ENCODE measurements around the gene NR3C2. TPM values are rescaled to one million over a fixed set of nuclear protein-coding genes. Genes with fewer than 3 reads are reported as not detected.

NR3C2 gene
- total RNA-seq, 1 experiment from 2014 or later = 0.96 TPM

DNA sequence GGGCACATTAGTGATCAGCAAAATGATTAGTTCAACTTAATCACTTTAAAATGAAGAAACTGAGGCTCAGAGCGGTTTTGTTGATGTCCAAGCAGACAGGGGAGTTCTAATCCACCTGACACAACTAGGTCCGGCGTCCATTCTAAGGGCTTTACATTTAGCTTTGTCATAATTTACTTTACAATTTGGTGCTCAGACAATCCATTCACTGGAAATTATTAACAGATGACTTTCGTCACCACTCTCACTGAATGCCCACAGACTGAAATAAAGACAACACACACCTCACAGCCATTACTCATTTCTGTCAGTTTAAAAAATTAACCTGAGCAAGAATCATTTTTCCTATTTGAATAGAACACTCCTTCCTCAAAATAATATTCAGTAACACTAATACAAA is 10.8 kb downstream of the NR3C2 start:
- no peaks in the 10 kb centered on the region for H4K20me1 ChIP-seq (ENCODE audit: insufficient read depth)
- ChIA-PET CTCF (no interaction called here), POLR2A (ENCODE audit: unreplicated experiment) (no interaction called here)
- H3K4me1 ChIP-seq (replicated peaks; ENCODE audit: insufficient read depth) = no peaks in the 10 kb centered on the region
- intact Hi-C loops (cut with micrococcal nuclease; ENCODE audit: unreplicated experiment) = no loop called here
- H3K9me3 ChIP-seq (ENCODE audit: insufficient read depth, low read depth) = no peaks in the 10 kb centered on the region
- no TSS peak for BruUV-seq (replicated peaks)
- no peaks in the 10 kb centered on the region for H3K79me2 ChIP-seq (ENCODE audit: low read depth)
- H3K36me3 ChIP-seq (ENCODE audit: low read depth) = no peaks in the 10 kb centered on the region
- H3K27me3 ChIP-seq (ENCODE audit: insufficient read depth, low read depth) = no peaks in the 10 kb centered on the region
- H2AFZ ChIP-seq = no peak overlapping the region
- no peak overlapping the region for H3K4me2 ChIP-seq
- no peak overlapping the region for H3K27ac ChIP-seq
- no peak overlapping the region for H3K4me3 ChIP-seq
- no peak for DNase-seq
- no peaks in the 10 kb centered on the region for H3F3A ChIP-seq (ENCODE audit: insufficient read depth, low read depth)
- H3K9me2 ChIP-seq (ENCODE audit: insufficient read depth) = no peaks in the 10 kb centered on the region
- no peak for TF ChIP-seq EZH2 (IDR thresholded peaks at IDR 0.05; ENCODE audit: low read depth)
- TF ChIP-seq, protein P1, sequence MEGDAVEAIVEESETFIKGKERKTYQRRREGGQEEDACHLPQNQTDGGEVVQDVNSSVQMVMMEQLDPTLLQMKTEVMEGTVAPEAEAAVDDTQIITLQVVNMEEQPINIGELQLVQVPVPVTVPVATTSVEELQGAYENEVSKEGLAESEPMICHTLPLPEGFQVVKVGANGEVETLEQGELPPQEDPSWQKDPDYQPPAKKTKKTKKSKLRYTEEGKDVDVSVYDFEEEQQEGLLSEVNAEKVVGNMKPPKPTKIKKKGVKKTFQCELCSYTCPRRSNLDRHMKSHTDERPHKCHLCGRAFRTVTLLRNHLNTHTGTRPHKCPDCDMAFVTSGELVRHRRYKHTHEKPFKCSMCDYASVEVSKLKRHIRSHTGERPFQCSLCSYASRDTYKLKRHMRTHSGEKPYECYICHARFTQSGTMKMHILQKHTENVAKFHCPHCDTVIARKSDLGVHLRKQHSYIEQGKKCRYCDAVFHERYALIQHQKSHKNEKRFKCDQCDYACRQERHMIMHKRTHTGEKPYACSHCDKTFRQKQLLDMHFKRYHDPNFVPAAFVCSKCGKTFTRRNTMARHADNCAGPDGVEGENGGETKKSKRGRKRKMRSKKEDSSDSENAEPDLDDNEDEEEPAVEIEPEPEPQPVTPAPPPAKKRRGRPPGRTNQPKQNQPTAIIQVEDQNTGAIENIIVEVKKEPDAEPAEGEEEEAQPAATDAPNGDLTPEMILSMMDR (conservative IDR thresholded peaks at IDR 0.05) = no peak

- no peak for DNase-seq
- Histone ChIP-seq H3K4me1 (replicated peaks; ENCODE audit: insufficient read depth) (no peaks in the 10 kb centered on the region), H3K27ac (no peak overlapping the region), H3K79me2 (ENCODE audit: low read depth) (no peaks in the 10 kb centered on the region), H3K36me3 (ENCODE audit: low read depth) (no peaks in the 10 kb centered on the region), H3K9me2 (ENCODE audit: insufficient read depth) (no peaks in the 10 kb centered on the region), H3K4me2 (no peak overlapping the region), H2AFZ (no peak overlapping the region), H3K4me3 (no peak overlapping the region), H3F3A (ENCODE audit: insufficient read depth, low read depth) (no peaks in the 10 kb centered on the region), H3K9me3 (ENCODE audit: insufficient read depth, low read depth) (no peaks in the 10 kb centered on the region), H4K20me1 (ENCODE audit: insufficient read depth) (no peaks in the 10 kb centered on the region), H3K27me3 (ENCODE audit: insufficient read depth, low read depth) (no peaks in the 10 kb centered on the region)
- no peak for TF ChIP-seq EZH2 (IDR thresholded peaks at IDR 0.05; ENCODE audit: low read depth)
- TF ChIP-seq, protein P1 (conservative IDR thresholded peaks at IDR 0.05) = no peak
- POLR2A ChIA-PET (ENCODE audit: unreplicated experiment) = no interaction called here
- BruUV-seq (replicated peaks) = no TSS peak
- CTCF ChIA-PET = no interaction called here
- intact Hi-C loops (cut with micrococcal nuclease; ENCODE audit: unreplicated experiment) = no loop called here
Measured at GRCh38 chr4:148430854-148431253, 11.4 kb downstream of the NR3C2 start.

DNA sequence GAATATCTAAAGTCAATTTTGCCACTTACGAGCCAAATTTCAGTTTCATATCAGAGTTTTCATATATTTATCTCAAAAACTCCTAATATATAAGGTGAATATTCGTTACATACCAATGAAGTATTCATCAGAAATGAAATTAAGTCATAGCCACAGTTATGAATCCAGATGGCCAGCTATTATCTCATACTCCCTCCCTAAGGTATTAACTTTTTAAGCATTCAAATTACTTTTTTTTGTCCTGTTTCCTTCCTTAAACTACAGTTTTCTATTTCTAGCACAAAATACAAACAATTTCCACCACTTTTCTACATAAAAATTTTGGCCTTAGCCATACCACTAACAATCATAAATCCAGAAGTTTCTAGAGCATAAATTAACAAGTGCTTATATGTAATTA is 13.0 kb downstream of the NR3C2 start:
- no TSS peak for BruUV-seq (replicated peaks)
- H3K79me2 ChIP-seq (ENCODE audit: low read depth) = no peaks in the 10 kb centered on the region
- intact Hi-C loops (cut with micrococcal nuclease; ENCODE audit: unreplicated experiment) = no loop called here
- no peak overlapping the region for H3K27ac ChIP-seq
- POLR2A ChIA-PET (ENCODE audit: unreplicated experiment) = interaction anchor here (0.7 kb wide), 1 partner anchor 519 kb away, joined by 4 read pairs; no protein-coding TSS in a partner anchor
- no peak for TF ChIP-seq EZH2 (IDR thresholded peaks at IDR 0.05; ENCODE audit: low read depth)
- TF ChIP-seq, protein P1 (conservative IDR thresholded peaks at IDR 0.05) = no peak
- no peak overlapping the region for H3K4me3 ChIP-seq
- no peak overlapping the region for H2AFZ ChIP-seq
- H3K9me3 ChIP-seq (ENCODE audit: insufficient read depth, low read depth) = no peaks in the 10 kb centered on the region
- no peaks in the 10 kb centered on the region for H3K36me3 ChIP-seq (ENCODE audit: low read depth)
- no peak overlapping the region for H3K4me2 ChIP-seq
- no peak for DNase-seq
- no peaks in the 10 kb centered on the region for H3F3A ChIP-seq (ENCODE audit: insufficient read depth, low read depth)
- H4K20me1 ChIP-seq (ENCODE audit: insufficient read depth) = no peaks in the 10 kb centered on the region
- H3K4me1 ChIP-seq (replicated peaks; ENCODE audit: insufficient read depth) = no peaks in the 10 kb centered on the region
- no peaks in the 10 kb centered on the region for H3K27me3 ChIP-seq (ENCODE audit: insufficient read depth, low read depth)
- CTCF ChIA-PET = no interaction called here
- H3K9me2 ChIP-seq (ENCODE audit: insufficient read depth) = no peaks in the 10 kb centered on the region

All from PC-9 (cell line).